GM18499 (cell line): Measurements from ENCODE around the gene CDH9.
"Not testable (repeated sequence)": the region's sequence is repeated elsewhere in the genome, so short reads cannot be mapped to it uniquely, and the experiment has no call there.

Source experiments
- ATAC-seq: cut with Tn5 transposase; IDR thresholded peaks from one replicate; pipeline ENCODE4 v1.9.1; 2021; ENCODE audit warnings: moderate number of reproducible peaks; ENCODE audit not compliant: insufficient read depth, unreplicated experiment

CDH9 gene

GRCh38 chr5:26959290-26959689 is 79.1 kb downstream of the CDH9 start:
- no peak for ATAC-seq

GRCh38 chr5:26955161-26955560 is 83.2 kb downstream of the CDH9 start:
- ATAC-seq, result no peak

DNA sequence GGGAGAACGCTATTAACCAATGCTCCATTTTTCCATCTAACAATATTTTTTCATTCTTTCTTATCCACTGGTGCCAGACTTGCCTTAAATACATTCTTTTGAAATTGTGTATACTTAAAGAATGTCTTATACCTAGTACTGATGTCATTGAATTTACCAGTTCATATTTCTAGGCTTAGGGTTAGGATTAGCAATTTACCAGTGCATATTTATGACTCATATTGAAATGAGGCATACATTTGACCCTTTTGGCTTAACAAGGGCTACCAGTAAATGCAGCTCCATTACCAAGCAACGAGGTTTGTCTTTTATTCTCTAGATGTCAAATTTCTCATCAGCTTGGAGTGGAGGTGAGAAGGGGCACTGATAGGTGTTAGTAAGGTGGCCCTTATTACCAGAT is 89.5 kb downstream of the CDH9 start:
- ATAC-seq, result no peak

- no peak for ATAC-seq
These were observed 92.5 kb downstream of the CDH9 start for GRCh38 chr5:26945901-26946300.

DNA sequence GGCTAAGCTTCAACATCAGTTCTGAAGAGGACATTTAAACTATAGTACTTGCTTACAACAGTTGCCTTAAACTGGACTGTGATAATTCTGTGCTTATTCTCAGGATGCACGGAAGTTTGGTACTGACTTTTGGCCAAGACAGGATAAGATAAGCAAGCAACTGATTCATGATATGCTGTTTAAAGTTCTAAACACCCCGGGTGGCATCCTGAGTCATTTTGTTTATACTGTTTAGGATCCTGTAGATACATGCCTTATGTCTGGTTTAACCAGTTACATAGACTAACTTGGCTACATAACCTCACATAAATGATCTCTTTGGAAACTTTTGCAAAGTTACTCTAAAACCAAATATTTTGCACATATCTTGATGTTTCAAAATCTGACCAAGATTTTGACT is 95.9 kb downstream of the CDH9 start:
- no peak for ATAC-seq

DNA sequence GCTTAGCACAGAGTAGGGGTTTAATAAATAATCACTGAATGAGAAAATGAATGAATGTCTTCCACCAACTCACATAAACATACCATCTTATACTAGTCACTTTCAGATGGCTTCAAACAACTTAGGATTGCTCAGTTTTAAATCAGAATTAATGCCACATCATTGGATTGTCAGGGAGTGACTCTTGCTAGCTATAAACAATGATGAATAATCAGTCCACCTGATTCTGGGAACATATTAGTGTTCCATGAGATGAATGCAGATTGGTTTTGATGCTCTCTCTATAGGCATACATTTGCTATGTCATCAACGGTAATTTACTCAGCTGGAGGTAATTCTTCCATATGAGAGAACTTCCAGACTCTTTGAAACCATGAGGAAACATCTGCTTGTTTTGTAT is 97.4 kb downstream of the CDH9 start:
- ATAC-seq, result no peak

DNA sequence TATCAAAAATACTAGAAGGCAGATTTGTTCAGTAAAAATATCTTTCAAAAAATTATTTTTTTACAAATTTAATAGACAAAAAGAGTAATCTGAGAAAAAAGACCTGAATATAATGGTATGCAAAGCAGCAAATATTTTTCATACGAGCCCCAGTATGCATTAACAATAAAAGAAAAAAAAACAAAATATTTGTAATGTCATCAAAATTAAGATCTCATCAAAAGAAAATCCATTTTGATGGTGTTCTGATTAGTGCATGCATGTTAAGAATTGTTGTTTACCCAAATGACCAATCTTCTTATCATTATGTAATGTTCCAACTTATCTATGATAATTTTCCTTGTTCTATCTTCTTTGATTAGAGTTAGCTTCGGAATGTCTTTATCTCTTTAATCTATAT is 106.1 kb downstream of the CDH9 start:
- ATAC-seq, result no peak

DNA sequence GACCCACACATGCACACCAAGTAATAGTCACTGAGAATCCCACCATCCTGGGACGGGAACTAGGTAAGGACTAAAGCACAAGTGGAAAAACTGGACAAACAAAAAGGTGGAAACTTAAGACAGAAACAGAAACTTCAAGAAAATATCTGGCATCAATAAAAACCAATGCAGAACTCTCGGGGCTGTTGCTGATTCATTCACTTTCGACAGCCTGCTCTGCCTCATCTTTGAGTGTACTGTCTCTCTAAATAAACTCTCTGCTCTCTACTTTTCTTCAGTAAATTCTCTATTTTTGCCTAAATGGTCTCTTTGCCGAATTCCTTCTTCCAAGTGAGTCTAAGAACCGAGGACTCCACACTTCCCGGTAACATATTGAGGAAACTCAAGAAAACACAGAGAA is 116.9 kb downstream of the CDH9 start:
- ATAC-seq, result no peak

- no peak for ATAC-seq
These were observed 134.9 kb downstream of the CDH9 start for GRCh38 chr5:26903469-26903868.

- ATAC-seq, result no peak
These were observed 143.6 kb downstream of the CDH9 start for GRCh38 chr5:26894719-26895263.

GRCh38 chr5:26893078-26893477 is 145.3 kb downstream of the CDH9 start:
- ATAC-seq, result no peak

- ATAC-seq, result no peak
These were observed 148.6 kb downstream of the CDH9 start for GRCh38 chr5:26889815-26890214.

GRCh38 chr5:26884481-26884880 is 153.9 kb downstream of the CDH9 start:
- no peak for ATAC-seq

DNA sequence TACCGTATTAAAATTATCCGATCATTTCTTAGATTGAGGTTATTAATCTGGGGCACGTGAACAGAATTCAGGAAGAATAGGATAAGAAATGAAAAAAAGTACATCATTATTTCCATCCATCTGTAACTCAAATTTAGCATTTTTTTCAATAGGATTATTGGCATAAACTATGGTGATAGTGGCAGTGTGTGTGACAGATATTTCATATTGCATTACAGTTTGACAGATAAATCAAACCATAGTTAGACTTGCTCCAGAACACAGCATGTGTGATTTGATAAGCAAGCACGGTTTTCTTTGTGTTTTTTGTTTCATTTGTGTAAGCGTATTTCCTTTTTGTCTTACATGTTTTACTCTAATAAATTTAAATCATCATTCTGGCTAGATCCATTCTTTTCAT is 155.0 kb downstream of the CDH9 start:
- no peak for ATAC-seq

- ATAC-seq, result no peak
These were observed 156.5 kb downstream of the CDH9 start for GRCh38 chr5:26881901-26882300.

GRCh38 chr5:26877154-26877553 is 161.2 kb downstream of the CDH9 start:
- no peak for ATAC-seq

GRCh38 chr5:26872337-26872736 is 166.0 kb downstream of the CDH9 start:
- no peak for ATAC-seq

DNA sequence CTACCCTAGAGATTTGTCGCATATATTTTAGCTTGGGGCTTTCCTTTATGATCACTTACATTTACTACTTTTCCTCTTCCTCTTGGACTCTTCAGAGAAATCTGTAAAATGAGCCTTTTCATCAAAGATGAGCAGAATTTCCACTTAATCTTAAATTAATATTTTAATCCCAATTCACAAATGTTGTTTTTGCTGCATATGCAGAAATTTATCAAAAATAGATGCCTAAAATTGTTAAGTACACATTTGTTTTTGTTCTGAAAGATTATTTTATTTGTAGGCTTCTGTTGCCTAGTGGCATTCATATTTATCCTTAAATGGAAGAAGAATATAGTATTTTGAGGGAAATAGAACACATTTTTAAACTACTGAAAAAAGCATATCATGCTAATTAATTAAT is 168.6 kb downstream of the CDH9 start:
- ATAC-seq, result no peak

GRCh38 chr5:26868504-26868903 is 169.9 kb downstream of the CDH9 start:
- ATAC-seq, result no peak

- no peak for ATAC-seq
These were observed 174.3 kb downstream of the CDH9 start for GRCh38 chr5:26864061-26864460.

DNA sequence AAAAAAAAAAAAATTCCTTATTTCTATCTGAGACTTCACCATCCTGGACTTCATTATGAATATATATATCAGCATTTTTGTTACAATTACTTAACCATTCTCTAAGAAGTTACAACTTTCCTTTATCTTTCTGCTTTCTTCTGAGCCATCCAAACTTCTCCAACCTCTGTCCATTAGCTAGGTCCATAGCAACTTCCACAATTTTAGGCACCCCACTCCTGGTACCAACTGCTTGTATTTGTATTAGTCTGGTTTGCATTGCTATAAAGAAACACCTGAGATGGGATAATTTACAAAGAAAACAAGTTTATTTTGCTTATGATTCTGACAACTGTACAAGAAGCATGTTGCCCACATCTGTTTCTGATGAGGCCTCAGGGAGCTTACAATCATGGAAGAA is 182.1 kb downstream of the CDH9 start:
- ATAC-seq, result no peak

GRCh38 chr5:26852450-26852849 is 185.9 kb downstream of the CDH9 start:
- ATAC-seq, result not testable (repeated sequence)
